HG02943 (cell line): ENCODE data around the gene IFFO2.

ENCODE experiments used
- ATAC-seq: cut with Tn5 transposase; IDR thresholded peaks from one replicate; pipeline ENCODE4 v1.9.1; 2021; ENCODE audit warnings: mild to moderate bottlenecking, low read depth, moderate library complexity; ENCODE audit not compliant: unreplicated experiment

Gene IFFO2

GRCh38 chr1:18938707-18939070 lies 17.8 kb downstream of the IFFO2 start:
- ATAC-seq, result no peak

- ATAC-seq, result no peak
These were observed 18.3 kb downstream of the IFFO2 start for GRCh38 chr1:18938008-18938706.

GRCh38 chr1:18937539-18937938 lies 18.9 kb downstream of the IFFO2 start:
- no peak for ATAC-seq

- no peak for ATAC-seq
These were observed 19.5 kb downstream of the IFFO2 start for GRCh38 chr1:18936814-18937481.

- ATAC-seq, result no peak
These were observed 20.0 kb downstream of the IFFO2 start for GRCh38 chr1:18936471-18936813.

- no peak for ATAC-seq
These were observed 22.1 kb downstream of the IFFO2 start for GRCh38 chr1:18934205-18935000.

GRCh38 chr1:18932879-18933278 lies 23.6 kb downstream of the IFFO2 start:
- ATAC-seq, result no peak

- no peak for ATAC-seq
These were observed 24.1 kb downstream of the IFFO2 start for GRCh38 chr1:18932387-18932786.

- ATAC-seq, result no peak
These were observed 24.7 kb downstream of the IFFO2 start for GRCh38 chr1:18931730-18932129.

GRCh38 chr1:18929686-18930085 lies 26.8 kb downstream of the IFFO2 start:
- no peak for ATAC-seq

- no peak for ATAC-seq
These were observed 27.5 kb downstream of the IFFO2 start for GRCh38 chr1:18928985-18929384.

GRCh38 chr1:18928406-18928805 lies 28.1 kb downstream of the IFFO2 start:
- no peak for ATAC-seq

GRCh38 chr1:18927654-18928272 lies 28.7 kb downstream of the IFFO2 start:
- peak; percentile 31 for ATAC-seq

GRCh38 chr1:18927082-18927653 lies 29.3 kb downstream of the IFFO2 start:
- ATAC-seq, result peak; percentile 20

- peak; percentile 51 for ATAC-seq
These were observed 30.0 kb downstream of the IFFO2 start for GRCh38 chr1:18926315-18927081.

GRCh38 chr1:18925279-18925678 lies 31.2 kb downstream of the IFFO2 start:
- ATAC-seq, result no peak

- no peak for ATAC-seq
These were observed 32.2 kb downstream of the IFFO2 start for GRCh38 chr1:18924221-18924691.

- no peak for ATAC-seq
These were observed 32.7 kb downstream of the IFFO2 start for GRCh38 chr1:18923756-18924211.

- no peak for ATAC-seq
These were observed 33.4 kb downstream of the IFFO2 start for GRCh38 chr1:18922848-18923755.
